Measurements from ENCODE around the gene BEND5. TPM values are rescaled to one million over a fixed set of nuclear protein-coding genes. Genes with fewer than 3 reads are reported as not detected.

BEND5 gene
- total and polyA plus RNA-seq, 4 donors, result 0.12 to 0.93 (median 0.19) TPM

- H3K9ac ChIP-seq (ENCODE audit: low read depth in 1 of 2, low read length in 2 of 2), result no peak overlapping the region
- no peaks in the 10 kb centered on the region for H3K9me3 ChIP-seq (ENCODE audit: control insufficient read depth in 4 of 4, low read length in 3 of 4)
- TF ChIP-seq HNF4G (IDR thresholded peaks at IDR 0.05) (no peak), ATF3 (IDR thresholded peaks at IDR 0.05) (no peak), NR2F2 (IDR thresholded peaks at IDR 0.05) (no peak), TAF1 (conservative IDR thresholded peaks at IDR 0.05) (no peak), YY1 (IDR thresholded peaks at IDR 0.05) (no peak), JUND (IDR thresholded peaks at IDR 0.05) (no peak), CTCF (IDR thresholded peaks at IDR 0.05; ENCODE audit: low read depth, low read length, missing input control) (no peak), SP1 (IDR thresholded peaks at IDR 0.05) (no peak), FOXA1 (IDR thresholded peaks at IDR 0.05) (no peak), FOXA2 (IDR thresholded peaks at IDR 0.05) (no peak), HNF4A (conservative IDR thresholded peaks at IDR 0.05) (no peak), RAD21 (IDR thresholded peaks at IDR 0.05) (no peak), GABPA (IDR thresholded peaks at IDR 0.05 in 1 of 2, conservative IDR thresholded peaks at IDR 0.05 in 1 of 2) (no peak), EGR1 (IDR thresholded peaks at IDR 0.05; ENCODE audit: low read depth in 2 of 2) (no peak), RXRA (IDR thresholded peaks at IDR 0.05) (no peak)
- TF ChIP-seq, protein P1, sequence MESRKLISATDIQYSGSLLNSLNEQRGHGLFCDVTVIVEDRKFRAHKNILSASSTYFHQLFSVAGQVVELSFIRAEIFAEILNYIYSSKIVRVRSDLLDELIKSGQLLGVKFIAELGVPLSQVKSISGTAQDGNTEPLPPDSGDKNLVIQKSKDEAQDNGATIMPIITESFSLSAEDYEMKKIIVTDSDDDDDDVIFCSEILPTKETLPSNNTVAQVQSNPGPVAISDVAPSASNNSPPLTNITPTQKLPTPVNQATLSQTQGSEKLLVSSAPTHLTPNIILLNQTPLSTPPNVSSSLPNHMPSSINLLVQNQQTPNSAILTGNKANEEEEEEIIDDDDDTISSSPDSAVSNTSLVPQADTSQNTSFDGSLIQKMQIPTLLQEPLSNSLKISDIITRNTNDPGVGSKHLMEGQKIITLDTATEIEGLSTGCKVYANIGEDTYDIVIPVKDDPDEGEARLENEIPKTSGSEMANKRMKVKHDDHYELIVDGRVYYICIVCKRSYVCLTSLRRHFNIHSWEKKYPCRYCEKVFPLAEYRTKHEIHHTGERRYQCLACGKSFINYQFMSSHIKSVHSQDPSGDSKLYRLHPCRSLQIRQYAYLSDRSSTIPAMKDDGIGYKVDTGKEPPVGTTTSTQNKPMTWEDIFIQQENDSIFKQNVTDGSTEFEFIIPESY (IDR thresholded peaks at IDR 0.05), result no peak
- TF ChIP-seq, protein P2, sequence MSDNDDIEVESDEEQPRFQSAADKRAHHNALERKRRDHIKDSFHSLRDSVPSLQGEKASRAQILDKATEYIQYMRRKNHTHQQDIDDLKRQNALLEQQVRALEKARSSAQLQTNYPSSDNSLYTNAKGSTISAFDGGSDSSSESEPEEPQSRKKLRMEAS (IDR thresholded peaks at IDR 0.05), result no peak
- TF ChIP-seq, protein P3, sequence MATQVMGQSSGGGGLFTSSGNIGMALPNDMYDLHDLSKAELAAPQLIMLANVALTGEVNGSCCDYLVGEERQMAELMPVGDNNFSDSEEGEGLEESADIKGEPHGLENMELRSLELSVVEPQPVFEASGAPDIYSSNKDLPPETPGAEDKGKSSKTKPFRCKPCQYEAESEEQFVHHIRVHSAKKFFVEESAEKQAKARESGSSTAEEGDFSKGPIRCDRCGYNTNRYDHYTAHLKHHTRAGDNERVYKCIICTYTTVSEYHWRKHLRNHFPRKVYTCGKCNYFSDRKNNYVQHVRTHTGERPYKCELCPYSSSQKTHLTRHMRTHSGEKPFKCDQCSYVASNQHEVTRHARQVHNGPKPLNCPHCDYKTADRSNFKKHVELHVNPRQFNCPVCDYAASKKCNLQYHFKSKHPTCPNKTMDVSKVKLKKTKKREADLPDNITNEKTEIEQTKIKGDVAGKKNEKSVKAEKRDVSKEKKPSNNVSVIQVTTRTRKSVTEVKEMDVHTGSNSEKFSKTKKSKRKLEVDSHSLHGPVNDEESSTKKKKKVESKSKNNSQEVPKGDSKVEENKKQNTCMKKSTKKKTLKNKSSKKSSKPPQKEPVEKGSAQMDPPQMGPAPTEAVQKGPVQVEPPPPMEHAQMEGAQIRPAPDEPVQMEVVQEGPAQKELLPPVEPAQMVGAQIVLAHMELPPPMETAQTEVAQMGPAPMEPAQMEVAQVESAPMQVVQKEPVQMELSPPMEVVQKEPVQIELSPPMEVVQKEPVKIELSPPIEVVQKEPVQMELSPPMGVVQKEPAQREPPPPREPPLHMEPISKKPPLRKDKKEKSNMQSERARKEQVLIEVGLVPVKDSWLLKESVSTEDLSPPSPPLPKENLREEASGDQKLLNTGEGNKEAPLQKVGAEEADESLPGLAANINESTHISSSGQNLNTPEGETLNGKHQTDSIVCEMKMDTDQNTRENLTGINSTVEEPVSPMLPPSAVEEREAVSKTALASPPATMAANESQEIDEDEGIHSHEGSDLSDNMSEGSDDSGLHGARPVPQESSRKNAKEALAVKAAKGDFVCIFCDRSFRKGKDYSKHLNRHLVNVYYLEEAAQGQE (IDR thresholded peaks at IDR 0.05), result no peak
- 89% methylated on average over 4 of the region's 4 CpGs for WGBS
- no peaks in the 10 kb centered on the region for H3K36me3 ChIP-seq (ENCODE audit: control insufficient read depth in 4 of 4, insufficient read depth in 3 of 4, low read depth in 1 of 4, low read length in 3 of 4)
- H3K4me1 ChIP-seq (ENCODE audit: control insufficient read depth in 4 of 4, insufficient read depth in 4 of 4, low read length in 3 of 4), result peaks cover 29 to 58% (median 46%) of the 10 kb centered on the region in 4 donors
- no peak for DNase-seq (ENCODE audit: low spot score)
- H3K4me3 ChIP-seq (ENCODE audit: low read depth in 1 of 3, low read length in 3 of 3), result no peak overlapping the region
- H3K27me3 ChIP-seq (ENCODE audit: control insufficient read depth in 4 of 4, insufficient read depth in 4 of 4, low read length in 3 of 4), result no peaks in the 10 kb centered on the region
- H3K27ac ChIP-seq (ENCODE audit: low read depth in 1 of 2, low read length in 2 of 2), result peak overlapping the region in 1 of 2 donors; percentile 85
Measured at GRCh38 chr1:48681476-48682305, 95.0 kb downstream of the BEND5 start.
